ENCODE results near the gene GPR17.

Gene GPR17

DNA sequence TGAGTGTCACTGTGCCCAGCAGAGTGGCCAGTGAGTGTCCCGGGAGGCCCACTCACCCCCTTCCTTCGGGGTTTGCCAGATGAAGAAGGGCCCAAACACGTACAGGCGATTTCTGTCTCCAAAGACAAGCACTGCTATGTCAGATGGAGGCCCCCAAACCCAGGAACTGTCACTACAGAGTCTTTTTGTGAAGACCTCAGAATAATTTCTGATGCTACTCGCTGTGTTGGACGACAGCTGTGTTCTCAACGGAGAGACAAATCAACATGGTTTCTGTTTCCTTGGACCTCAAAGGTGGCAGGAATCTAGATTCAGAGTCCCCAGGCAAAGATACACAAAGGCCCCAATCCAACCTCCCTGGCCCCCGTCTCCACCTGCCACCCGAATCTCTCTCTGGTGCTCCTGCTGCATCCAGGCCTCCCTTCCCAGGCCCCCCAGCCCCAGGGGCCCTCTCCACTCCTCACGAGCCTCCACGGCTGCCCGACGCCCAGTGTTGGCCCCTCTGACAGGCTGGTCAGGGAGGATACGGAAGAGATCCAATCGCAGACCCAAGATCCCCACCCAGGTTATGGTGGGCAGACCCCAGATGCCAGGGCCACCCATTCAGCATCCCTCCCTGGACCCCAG lies 2.4 kb upstream of the GPR17 start:
- DNase-seq, result no peak

GRCh38 chr2:127644066-127645025 lies 1.6 kb upstream of the GPR17 start:
- no peak for DNase-seq

DNA sequence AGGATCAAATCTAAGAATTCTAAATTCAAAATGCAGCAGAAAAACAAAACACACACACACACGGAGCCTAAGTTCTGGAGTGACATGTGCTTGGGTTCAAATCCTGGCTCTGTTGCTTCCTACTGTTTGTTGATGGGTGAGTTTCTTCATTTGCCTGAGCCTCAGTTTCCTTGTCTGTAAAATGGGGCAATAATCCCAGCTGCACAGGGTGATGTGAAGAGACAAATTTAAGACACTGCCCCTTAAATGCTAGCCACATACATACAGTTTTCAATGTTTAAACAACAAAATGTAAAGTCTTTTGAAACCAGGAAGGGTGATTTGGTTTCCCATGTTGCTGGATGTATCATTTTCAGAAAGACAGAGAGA lies 943 bp upstream of the GPR17 start:
- DNase-seq, result no peak

- no peak for DNase-seq
Measured at GRCh38 chr2:127646487-127647241, 711 bp downstream of the GPR17 start.

DNA sequence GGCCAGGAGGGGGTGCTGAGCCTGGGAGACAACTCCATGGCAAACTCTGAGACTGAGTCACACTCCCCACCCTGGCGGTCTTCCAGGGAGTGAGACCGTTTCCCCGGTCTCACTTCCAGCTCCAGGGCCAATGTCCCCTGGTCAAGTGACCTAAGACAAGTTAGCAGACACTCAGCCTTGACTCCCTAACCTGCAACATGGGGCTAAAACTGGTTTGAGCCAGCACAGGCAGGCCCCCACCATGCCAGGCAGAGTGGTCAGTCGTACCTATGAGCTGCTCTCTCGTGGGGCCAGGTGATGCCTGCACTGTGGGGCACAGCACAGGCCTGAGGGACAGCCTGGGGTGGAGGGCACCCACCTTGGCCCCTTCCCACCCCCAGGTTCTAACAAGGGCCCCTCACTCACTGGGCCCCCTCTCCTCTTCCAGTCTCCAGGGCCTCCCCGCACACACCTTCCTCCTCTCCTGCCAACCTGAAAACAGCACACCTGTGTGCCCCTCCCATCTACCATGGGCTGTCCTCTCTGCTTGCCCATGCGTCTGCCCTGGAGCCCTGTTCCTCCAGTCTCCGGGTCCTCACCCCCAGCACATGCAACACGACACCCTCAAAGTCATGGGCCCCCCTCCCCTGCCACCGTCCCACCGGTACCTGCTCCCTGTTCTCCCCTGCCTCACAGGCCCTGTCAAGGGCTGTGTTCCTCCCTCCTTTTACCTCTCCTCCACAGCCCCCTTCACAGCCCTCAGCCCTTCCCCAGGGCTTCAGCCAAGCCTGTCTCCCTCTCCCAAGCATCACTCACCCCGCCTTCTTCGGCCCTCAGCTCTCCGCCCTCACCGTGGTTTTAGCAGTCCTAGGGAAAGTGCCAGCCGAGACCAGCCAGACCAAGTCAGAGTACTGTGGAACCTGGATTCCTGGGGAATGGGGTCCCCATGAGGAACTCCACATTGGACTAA lies 1.6 kb downstream of the GPR17 start:
- DNase-seq, result peak; percentile 38

- DNase-seq, result no peak
Measured at GRCh38 chr2:127648321-127648720, 2.4 kb downstream of the GPR17 start.

DNA sequence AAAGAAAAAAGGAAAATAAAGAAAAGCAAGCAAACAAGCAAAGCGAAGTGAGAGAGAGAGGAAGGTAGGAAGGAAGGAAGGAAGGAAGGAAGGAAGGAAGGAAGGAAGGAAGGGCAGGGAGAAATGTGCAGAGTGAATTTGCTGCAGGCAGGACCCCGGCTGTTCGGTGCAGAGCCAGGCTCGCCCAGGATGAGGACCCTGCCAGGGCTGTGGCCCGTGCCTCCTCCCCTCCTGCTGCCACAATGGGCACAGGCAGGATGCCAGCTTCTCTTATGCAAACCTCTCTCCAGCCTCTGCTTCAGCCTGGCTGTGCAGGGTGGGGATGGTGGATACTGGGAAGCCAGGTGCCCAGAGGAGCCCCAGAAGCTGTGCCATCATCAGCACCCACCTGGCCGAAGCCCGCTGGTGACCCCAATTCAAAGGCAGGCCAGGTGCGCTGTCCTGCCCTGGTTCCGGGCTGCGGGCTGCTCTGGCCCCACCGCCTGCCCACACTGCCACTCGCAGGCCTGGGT lies 3.2 kb downstream of the GPR17 start:
- DNase-seq, result no peak

DNA sequence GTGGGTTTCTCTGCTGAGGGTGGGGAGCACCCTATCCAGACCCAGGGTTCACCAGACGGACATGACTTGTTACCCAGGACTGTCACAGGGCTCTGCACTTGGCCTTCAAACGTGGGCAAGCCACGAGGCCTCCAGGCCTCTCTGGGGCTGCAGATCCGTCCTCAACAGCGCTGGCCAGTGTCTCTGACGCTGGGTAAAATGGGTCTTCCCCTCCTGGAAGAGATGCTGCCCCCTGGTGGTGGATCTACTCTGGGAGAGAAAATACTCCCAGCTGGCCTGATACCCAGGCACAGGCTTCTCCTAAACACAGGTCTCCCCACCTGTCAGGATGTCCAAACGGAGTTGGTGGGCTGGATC lies 3.7 kb downstream of the GPR17 start:
- DNase-seq, result peak; percentile 75

DNA sequence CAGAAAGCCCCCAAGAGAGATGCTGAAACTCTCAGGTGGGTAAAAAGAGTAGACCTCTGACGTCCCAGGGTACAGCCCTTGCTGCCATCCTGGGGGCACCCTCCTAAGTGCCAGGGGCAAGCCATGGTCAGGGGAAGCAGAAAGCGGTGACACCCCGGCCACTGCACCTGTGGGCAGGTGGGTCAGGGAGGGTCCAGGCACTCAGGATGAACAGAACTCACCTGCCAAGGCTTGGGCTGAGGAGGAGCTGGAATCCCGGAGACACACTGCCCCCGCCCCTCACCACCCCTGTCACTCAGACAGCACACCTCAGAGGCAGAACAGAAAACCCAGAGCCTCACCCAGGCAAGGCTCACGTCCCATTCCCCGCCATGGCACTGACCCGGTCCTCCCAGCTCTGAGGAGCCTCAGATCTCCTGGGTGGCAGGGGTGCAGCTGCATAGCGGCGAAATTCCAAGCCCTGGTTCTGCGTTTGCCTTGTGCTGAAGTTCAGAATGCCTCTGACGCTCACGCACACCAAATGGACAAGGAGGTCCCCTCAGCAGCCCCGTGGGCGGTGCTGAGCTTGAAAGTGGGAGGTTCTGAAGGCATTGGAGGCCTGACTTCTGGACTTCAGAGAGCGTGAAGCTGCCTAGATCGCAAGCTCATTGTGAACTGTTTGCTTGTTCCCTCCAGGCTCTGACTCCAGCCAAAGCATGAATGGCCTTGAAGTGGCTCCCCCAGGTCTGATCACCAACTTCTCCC lies 4.3 kb downstream of the GPR17 start:
- DNase-seq, result no peak

DNA sequence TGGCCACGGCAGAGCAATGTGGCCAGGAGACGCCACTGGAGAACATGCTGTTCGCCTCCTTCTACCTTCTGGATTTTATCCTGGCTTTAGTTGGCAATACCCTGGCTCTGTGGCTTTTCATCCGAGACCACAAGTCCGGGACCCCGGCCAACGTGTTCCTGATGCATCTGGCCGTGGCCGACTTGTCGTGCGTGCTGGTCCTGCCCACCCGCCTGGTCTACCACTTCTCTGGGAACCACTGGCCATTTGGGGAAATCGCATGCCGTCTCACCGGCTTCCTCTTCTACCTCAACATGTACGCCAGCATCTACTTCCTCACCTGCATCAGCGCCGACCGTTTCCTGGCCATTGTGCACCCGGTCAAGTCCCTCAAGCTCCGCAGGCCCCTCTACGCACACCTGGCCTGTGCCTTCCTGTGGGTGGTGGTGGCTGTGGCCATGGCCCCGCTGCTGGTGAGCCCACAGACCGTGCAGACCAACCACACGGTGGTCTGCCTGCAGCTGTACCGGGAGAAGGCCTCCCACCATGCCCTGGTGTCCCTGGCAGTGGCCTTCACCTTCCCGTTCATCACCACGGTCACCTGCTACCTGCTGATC lies 4.9 kb downstream of the GPR17 start:
- no peak for DNase-seq

GRCh38 chr2:127651381-127651809 lies 5.4 kb downstream of the GPR17 start:
- no peak for DNase-seq

DNA sequence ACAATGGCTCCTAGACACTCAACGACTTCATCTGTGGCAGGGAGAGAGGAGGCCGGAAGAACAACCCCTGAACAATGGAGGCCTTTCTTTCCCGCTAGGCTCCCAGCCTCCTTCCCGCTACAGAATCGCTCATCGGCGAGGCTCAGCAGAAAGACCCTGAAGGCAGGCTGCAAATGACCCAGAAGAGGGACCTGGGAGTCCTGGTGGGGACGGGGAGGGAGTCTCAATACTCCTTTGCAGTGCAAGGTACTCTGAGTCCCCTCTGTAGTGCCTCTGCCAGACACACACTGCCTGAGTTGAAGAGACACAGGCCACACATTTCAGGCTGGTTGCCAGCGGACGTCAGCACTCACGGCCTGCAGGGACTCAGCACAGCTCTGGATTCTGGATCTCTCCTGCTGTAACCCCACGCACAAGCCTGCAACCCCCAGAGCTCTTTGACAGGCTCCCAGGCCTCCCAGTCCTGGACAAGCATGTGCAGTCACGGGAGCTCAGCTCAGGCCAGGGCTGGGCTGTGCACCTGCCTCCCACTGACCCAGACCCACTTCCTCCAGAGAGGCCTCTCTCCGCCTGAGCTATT lies 6.1 kb downstream of the GPR17 start:
- no peak for DNase-seq

GRCh38 chr2:127652786-127653357 lies 6.9 kb downstream of the GPR17 start:
- no peak for DNase-seq

DNA sequence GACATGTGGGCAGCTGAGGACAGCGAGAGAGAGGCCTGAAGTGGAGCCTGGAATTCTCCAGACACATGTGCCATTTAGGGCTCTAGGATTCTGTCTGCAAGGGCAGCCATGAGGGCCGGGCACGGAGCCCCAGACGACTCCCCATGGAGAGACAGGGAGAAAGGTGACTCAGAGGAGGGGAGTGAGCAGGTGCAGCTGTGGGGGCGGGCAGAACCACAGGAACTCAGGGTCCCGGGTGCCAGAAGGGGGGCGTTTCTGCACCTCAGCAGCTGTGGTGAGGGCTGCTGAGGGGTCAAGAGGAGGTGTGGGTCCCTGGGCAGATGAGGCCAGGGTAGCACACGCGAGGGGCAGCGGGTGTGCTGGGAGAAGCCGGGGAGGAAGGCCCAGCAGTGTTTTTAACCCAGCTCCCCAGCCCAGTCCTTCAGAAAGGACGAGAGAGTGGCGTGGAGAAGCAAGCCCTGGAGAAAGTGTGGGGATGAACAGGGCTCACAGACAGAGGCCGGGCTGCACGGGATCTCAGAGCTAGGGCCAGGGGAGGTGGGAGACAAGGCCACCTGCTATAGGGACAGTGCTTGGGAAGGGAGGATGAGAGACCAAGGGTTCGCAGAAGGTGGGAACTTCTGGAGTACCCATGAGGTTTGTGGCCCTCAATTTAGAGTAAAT lies 7.6 kb downstream of the GPR17 start:
- DNase-seq, result no peak

DNA sequence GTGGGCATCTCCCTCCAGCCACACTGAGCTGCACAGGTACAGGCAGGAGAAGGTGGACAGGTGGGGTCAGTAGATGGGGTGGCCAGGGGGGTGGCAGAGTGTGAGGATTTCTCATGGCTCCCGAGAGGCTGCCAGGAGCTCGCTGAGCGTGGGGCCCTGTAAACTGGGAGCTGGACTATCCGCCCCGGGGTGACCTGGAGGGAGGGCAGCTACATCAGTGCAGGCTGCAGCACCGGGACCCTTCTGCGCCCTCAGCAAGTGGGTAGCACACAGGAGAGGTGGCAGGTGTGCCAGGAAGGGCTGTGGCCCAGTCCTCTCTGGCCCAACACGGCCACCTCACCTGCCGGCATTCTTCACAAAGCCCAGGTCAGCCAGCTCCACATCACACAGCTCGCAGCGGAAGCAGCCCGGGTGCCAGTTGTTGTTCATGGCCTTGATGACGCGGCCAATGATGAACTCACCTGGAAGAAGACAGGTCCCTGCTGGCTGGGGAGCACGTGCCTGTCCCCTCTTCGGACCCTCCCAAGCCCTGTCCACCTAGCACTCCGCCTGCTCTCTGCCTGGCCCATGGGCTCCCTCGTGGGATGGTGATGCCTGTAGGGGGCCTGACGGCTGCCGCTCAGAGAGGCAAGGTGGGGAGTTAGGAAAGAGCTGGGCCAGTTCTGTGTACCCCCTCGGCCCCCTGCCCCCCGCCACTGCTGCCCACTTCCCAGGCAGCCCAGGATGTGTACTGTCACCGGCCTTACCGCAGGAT lies 8.3 kb downstream of the GPR17 start:
- DNase-seq, result no peak

DNA sequence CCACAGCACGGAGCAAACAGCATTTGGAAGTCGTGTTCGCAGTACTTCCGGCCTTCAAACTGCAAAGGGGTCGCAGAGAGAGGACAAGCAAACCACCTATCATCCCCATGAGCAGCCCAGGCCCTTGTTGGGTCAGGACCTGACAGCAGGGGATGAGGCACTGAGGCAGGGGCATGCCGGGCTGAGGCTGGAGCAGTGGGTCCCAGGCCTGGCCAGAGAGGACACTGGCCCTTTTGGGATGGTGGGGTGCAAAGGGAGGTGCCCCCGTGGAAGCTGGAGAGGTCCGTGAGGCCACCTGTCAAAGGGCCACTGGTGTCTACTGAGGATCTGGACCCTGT lies 8.9 kb downstream of the GPR17 start:
- no peak for DNase-seq

- DNase-seq, result no peak
Measured at GRCh38 chr2:127655209-127656073, 9.5 kb downstream of the GPR17 start.

- no peak for DNase-seq
Measured at GRCh38 chr2:127656569-127657231, 10.7 kb downstream of the GPR17 start.
